AG04449 (cell line): Measurements from ENCODE around the gene SLC38A3.

Experiments used
- CTCF ChIA-PET: fragments of 350-600 bp; formaldehyde crosslinking; extraction: SDS; loops from one replicate; lab custom pipeline; 2021; ENCODE audit warnings: antibody characterized with exemption; lab: Yijun Ruan, JAX
- POLR2A ChIA-PET: fragments of 400-600, 350-600 bp; formaldehyde crosslinking; extraction: SDS; loops from one replicate; lab custom pipeline; 2020; ENCODE audit warnings: antibody characterized with exemption, inconsistent platforms; lab: Yijun Ruan, JAX
- DNase-seq: peaks from one replicate; pipeline ENCODE4 v3.0.0-alpha.2; 2010; ENCODE audit warnings: low read depth, low spot score
- H3K4me3 ChIP-seq: 2 replicates; pipeline ENCODE4 v1.5.1; 2011; ENCODE audit warnings: low read depth, mild to moderate bottlenecking, control low read depth, low read length
- CTCF ChIP-seq: IDR thresholded peaks from one replicate; pipeline ENCODE4 v1.5.1; 2011; ENCODE audit warnings: mild to moderate bottlenecking, moderate library complexity, low read length, control low read depth, inconsistent platforms; ENCODE audit not compliant: insufficient read depth; ENCODE audit errors: missing control alignments

The SLC38A3 gene

GRCh38 chr3:50266836-50267235 lies 61.8 kb downstream of the SLC38A3 start:
- no peak for DNase-seq
- no peak for TF ChIP-seq CTCF
- CTCF ChIA-PET: interaction anchor here (1.4 to 40.0 kb wide), 3 partner anchors 8 to 73 kb away, joined by 9 to 1609 read pairs (median 303); partner anchors contain the start of genes GNAI2 and GNAT1
- peak overlapping the region; percentile 57 for H3K4me3 ChIP-seq
- POLR2A ChIA-PET: interaction anchor here (1.9 to 2.0 kb wide), 2 partner anchors 20 to 31 kb away, joined by 10 read pairs; partner anchors contain the start of gene GNAI2

DNA sequence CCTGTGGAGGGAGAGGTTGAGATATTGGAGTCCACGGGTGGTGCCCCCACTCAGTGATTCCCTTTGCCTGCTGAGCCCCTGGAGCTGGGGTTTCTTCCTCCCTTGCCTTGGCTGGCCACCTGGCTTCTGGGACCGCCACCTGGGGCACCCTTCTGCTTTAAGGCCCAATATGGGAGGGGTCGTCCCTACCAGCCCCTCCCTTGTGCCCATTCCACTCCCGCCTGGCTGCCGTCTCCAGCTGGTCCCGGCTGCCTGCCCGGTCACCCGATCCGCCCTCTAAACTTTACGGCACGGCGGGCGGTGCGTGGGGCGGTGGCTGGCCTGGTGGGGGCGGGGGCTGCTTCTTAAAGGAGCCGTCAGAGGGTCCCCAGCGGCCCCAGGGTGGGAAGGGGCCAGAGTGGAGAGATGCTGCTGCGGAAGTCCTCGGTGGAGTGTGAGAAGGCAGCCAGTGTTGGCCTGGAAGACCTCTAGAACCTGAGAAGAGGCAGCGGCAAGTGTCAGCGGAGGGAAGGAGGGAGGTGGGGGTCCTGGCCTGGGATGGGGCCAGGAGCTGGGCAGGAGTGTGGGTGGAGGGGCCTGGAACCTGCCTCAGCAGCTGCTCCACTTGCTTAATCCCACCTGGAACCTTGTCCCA lies 62.3 kb downstream of the SLC38A3 start:
- POLR2A ChIA-PET: interaction anchor here (0.7 to 2.0 kb wide), 3 partner anchors 21 to 31 kb away, joined by 3 to 10 read pairs (median 10); partner anchors contain the start of genes GNAI2 and IFRD2
- TF ChIP-seq CTCF: no peak
- no peak for DNase-seq
- peak overlapping the region; percentile 57 for H3K4me3 ChIP-seq
- CTCF ChIA-PET: interaction anchor here (22.2 to 40.0 kb wide), 2 partner anchors 29 to 74 kb away, joined by 303 to 1609 read pairs; partner anchors contain the start of genes GNAI2 and GNAT1

DNA sequence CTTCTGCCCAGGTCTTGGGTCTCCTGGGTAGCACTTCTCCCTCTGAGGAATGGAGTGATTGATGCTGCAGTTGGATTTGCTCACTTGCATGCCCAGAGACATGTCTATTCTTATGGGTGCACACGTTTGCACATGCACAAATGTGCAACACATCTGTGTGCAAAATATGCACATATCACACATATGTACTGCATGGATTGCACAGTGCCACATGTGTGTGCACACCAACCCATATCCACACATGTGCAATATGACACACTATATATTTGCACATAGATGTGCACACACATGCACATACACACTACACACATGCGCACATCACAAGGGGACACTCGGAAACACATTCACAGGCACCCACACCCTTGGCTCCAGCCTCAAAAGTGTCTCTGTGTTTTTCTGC lies 63.2 kb downstream of the SLC38A3 start:
- ChIA-PET POLR2A (interaction anchor here (0.7 to 1.9 kb wide), 2 partner anchors 24 to 32 kb away, joined by 3 to 10 read pairs; partner anchors contain the start of genes GNAI2 and IFRD2), CTCF (interaction anchor here (22.2 to 40.0 kb wide), 2 partner anchors 30 to 75 kb away, joined by 303 to 1609 read pairs; partner anchors contain the start of genes GNAI2 and GNAT1)
- no peak overlapping the region for H3K4me3 ChIP-seq
- no peak for DNase-seq
- TF ChIP-seq CTCF: no peak

DNA sequence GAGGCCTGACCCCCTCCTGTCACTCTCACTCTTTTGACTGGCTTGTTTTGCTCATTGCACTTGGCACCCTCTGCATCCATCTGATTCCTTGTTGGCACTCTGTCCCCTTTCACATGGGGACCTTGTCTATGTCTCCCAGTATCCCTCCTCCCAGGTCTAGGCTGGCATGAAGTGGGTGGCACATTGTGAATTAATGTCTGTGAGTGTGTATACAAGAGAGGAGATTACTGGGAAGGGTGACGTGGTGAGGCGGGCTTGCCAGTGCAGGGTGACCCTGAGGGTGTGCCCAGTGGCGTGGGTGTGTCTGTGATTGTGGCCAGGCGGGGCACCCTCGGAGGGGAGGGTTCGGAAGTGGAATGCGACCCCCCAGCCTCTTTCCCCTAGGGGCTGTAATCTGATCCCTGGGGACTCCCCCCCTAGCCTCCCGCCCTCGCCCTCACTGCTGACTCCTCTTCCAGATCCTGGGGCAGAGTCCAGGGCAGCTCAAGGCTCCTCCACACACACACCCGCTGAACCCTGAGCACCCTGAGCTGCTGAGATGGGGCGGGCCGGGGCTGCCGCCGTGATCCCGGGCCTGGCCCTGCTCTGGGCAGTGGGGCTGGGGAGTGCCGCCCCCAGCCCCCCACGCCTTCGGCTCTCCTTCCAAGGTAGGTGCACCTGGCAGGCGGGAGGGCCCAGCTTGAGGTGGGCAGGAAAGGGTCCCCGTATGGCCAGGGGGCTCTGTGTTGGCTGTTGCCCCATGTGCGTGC lies 63.8 kb downstream of the SLC38A3 start, which contains the start of gene SEMA3B:
Gene SEMA3B, plus strand, starts transcription at position 445 of the 749 bp plus-strand sequence. Its CDS starts 94 bp downstream, at position 539.
- no peak for DNase-seq
- ChIA-PET CTCF (interaction anchor here (1.0 to 40.0 kb wide), 5 partner anchors 11 to 147 kb away, joined by 3 to 1609 read pairs (median 10); partner anchors contain the start of genes GNAI2, GNAT1 and LSMEM2), POLR2A (interaction anchor here (0.6 to 0.7 kb wide), 2 partner anchors 9 to 22 kb away, joined by 3 to 4 read pairs; no protein-coding TSS in a partner anchor)
- H3K4me3 ChIP-seq: peak within 1 kb of the TSS; percentile 57
- no peak for TF ChIP-seq CTCF

DNA sequence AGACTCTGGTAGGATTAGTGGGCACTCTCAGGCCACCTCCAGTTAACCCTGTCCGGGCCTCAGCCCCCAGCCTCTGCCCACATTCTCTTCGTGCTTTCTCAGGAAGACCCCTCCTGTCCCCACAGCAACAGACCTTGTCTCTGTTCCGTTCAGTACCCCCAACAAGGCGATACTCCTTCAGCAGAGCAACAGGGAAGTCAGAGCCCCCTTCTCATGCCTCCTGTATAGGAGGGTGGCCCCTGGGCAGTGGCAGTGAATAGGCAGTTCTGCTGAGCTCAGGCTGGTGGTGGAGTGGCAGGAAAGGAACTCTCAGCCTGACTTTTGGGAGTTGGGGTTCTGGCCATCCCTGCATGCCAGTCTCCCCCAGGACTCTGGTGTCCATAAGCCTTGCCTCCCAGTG lies 64.4 kb downstream of the SLC38A3 start:
- no peak for DNase-seq
- ChIA-PET POLR2A (interaction anchor here (0.6 to 1.4 kb wide), 4 partner anchors 23 to 43 kb away, joined by 3 to 5 read pairs (median 4); partner anchors contain the start of genes GNAI2 and IFRD2), CTCF (interaction anchor here (1.0 to 40.0 kb wide), 5 partner anchors 10 to 147 kb away, joined by 3 to 1609 read pairs (median 10); partner anchors contain the start of genes GNAI2, GNAT1 and LSMEM2)
- no peak for TF ChIP-seq CTCF
- peak overlapping the region; percentile 38 for H3K4me3 ChIP-seq
